ENCODE results near the gene ST3GAL3. TPM values are rescaled to one million over a fixed set of nuclear protein-coding genes. Genes with fewer than 3 reads are reported as not detected.

ST3GAL3 gene
- total RNA-seq, 3 donors from 2014 or later = 14.0 to 23.0 (median 19.7) TPM

DNA sequence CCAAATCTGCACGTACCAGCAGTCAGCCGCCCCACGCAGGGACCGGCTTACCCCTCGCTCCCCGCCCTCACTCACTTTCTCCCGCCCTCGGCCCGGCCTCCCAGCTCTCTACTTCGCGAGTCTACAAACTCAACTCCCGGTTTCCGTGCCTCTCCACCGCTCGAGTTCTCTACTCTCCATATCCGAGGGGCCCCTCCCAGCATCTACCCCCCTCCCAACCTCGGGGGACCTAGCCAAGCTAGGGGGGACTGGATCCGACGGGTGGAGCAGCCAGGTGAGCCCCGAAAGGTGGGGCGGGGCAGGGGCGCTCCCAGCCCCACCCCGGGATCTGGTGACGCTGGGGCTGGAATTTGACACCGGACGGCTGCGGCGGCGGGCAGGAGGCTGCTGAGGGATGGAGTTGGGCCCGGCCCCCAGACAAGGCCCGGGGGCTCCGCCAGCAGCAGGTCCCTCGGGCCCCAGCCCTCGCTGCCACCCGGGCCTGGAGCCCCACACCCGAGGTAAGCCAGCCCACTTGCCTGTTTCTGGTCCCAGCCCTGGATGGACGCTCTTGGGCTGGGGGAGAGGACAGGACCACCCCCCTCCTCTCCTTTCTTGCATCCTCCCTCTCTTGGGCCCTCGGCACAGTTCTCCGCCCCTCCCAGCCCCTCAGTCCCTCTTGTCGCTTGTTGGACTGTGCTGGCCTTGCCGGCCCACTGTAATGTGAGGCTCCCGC, 226.2 kb downstream of the ST3GAL3 start, which contains the start of gene ARTN:
Gene ARTN (plus strand): TSS at position 416 of the 715 bp plus-strand sequence. CDS start 1,856 bp downstream, outside the sequence.
- TF ChIP-seq POLR2A (IDR thresholded peaks at IDR 0.05) (no peak), POLR2AphosphoS5 (IDR thresholded peaks at IDR 0.05) (no peak)
- TF ChIP-seq, protein P1, sequence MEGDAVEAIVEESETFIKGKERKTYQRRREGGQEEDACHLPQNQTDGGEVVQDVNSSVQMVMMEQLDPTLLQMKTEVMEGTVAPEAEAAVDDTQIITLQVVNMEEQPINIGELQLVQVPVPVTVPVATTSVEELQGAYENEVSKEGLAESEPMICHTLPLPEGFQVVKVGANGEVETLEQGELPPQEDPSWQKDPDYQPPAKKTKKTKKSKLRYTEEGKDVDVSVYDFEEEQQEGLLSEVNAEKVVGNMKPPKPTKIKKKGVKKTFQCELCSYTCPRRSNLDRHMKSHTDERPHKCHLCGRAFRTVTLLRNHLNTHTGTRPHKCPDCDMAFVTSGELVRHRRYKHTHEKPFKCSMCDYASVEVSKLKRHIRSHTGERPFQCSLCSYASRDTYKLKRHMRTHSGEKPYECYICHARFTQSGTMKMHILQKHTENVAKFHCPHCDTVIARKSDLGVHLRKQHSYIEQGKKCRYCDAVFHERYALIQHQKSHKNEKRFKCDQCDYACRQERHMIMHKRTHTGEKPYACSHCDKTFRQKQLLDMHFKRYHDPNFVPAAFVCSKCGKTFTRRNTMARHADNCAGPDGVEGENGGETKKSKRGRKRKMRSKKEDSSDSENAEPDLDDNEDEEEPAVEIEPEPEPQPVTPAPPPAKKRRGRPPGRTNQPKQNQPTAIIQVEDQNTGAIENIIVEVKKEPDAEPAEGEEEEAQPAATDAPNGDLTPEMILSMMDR (IDR thresholded peaks at IDR 0.05) = no peak
- H3K27me3 ChIP-seq = no peaks in the 10 kb centered on the region
- no peak for DNase-seq (ENCODE audit: low spot score in 2 of 2)
- intact Hi-C loops (cut with DNase I; ENCODE audit: low total_unique reads) = loop anchor here (10.0 kb wide), 1 partner anchor 169 kb away; no protein-coding TSS in a partner anchor
- no peaks in the 10 kb centered on the region for H3K36me3 ChIP-seq
- H3K4me3 ChIP-seq = peak within 1 kb of the TSS; percentile 23 to 67 (median 55)
- no peaks in the 10 kb centered on the region for H3K9me3 ChIP-seq
- H3K4me1 ChIP-seq = no peaks in the 10 kb centered on the region
- H3K27ac ChIP-seq = peak within 1 kb of the TSS; percentile 17 to 42

DNA sequence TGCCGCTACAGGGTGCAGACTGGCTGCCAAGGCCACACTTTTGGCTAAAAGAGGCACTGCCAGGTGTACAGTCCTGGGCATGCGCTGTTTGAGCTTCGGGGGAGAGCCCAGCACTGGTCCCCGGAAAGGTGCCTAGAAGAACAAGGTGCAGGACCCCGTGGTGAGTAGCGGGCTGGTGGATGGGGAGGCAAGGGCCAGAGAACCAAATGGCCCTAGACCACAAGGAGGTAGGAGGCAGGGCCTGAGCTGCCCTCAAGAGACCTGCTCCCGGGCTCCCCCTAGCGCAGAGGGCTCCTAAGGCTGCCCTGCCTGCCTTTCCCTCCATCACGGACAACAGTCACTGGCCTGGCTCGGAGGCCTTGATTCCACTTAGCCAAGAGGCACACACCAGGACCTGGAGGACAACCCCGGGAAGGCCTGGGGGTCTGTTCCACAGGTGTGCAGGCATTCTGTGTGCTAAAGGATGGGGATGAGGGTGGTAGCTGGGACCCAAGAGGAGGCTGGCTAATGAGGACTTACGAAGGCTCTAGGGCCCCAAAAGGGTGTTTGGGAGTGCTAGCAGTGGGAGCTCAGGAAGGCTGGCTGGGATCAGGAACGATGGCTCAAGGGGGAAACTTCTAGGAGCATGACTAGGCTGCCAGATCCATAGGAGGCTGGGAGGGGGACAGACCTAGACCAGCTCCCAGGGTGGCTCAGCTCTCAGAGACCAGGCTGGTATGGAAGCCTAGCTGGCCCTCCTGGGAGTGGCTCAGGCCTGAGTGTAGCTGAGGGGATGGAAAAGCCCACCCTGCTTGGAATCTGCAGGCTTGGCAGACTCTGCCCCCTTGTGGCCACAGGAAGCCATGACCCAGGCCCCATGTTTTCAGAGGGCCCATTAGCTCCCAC, 227.0 kb downstream of the ST3GAL3 start:
- Histone ChIP-seq H3K36me3 (no peaks in the 10 kb centered on the region), H3K4me1 (no peaks in the 10 kb centered on the region), H3K27ac (peak overlapping the region; percentile 17 to 42), H3K4me3 (peak overlapping the region; percentile 23 to 67 (median 55)), H3K27me3 (no peaks in the 10 kb centered on the region), H3K9me3 (no peaks in the 10 kb centered on the region)
- DNase-seq (ENCODE audit: low spot score in 2 of 2) = no peak
- intact Hi-C loops (cut with DNase I; ENCODE audit: low total_unique reads) = loop anchor here (10.0 kb wide), 1 partner anchor 170 kb away; no protein-coding TSS in a partner anchor
- no peak for TF ChIP-seq POLR2A (IDR thresholded peaks at IDR 0.05)
- TF ChIP-seq, protein P1 (IDR thresholded peaks at IDR 0.05) = peak; percentile 83 to 89 (median 87)

DNA sequence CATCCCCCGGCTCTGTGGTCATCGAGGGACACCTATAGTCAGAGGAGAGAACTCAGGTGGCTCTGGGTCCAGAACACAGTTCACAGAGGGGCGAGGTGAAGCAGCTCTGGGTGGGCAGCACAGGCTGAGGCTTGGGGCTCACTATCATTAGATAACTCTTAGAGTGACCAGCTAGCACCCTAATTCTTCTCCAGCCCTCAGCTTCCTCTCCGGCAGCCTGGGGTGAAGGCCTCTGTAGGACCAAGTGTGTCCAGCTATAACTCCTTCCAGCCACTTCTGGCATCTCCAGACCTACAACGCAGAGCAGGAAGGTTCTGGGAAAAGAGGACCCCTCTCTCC, 227.6 kb downstream of the ST3GAL3 start:
- Histone ChIP-seq H3K9me3 (no peaks in the 10 kb centered on the region), H3K4me1 (no peaks in the 10 kb centered on the region), H3K36me3 (no peaks in the 10 kb centered on the region), H3K4me3 (no peak overlapping the region), H3K27ac (peak overlapping the region in 1 of 2 donors; percentile 4), H3K27me3 (no peaks in the 10 kb centered on the region)
- intact Hi-C loops (cut with DNase I; ENCODE audit: low total_unique reads) = loop anchor here (10.0 kb wide), 1 partner anchor 170 kb away; no protein-coding TSS in a partner anchor
- DNase-seq (ENCODE audit: low spot score in 2 of 2) = no peak
- no peak for TF ChIP-seq POLR2AphosphoS5 (IDR thresholded peaks at IDR 0.05)
- no peak for TF ChIP-seq POLR2A (IDR thresholded peaks at IDR 0.05)
- TF ChIP-seq, protein P1 (IDR thresholded peaks at IDR 0.05) = peak in 1 of 3 donors; percentile 1

DNA sequence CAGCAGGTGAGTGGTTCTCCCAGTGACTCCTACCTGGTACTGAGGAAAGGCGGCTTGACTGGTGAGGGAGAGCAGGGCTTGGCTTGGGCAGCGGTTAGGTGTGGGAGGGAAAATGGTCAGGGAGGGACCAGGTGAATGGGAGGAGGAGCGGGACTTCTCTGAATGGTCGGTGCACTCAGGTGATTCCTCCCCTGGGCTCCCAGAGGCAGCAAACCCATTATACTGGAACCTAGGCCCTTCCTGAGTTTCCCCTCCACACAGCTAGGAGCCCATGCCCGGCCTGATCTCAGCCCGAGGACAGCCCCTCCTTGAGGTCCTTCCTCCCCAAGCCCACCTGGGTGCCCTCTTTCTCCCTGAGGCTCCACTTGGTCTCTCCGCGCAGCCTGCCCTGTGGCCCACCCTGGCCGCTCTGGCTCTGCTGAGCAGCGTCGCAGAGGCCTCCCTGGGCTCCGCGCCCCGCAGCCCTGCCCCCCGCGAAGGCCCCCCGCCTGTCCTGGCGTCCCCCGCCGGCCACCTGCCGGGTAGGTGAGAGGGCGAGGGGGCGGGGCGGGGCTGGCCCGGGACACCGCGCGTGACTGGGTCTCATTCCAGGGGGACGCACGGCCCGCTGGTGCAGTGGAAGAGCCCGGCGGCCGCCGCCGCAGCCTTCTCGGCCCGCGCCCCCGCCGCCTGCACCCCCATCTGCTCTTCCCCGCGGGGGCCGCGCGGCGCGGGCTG, 228.5 kb downstream of the ST3GAL3 start:
- peak in 1 of 2 donors; percentile 69 for DNase-seq (ENCODE audit: low spot score in 2 of 2)
- no peaks in the 10 kb centered on the region for H3K9me3 ChIP-seq
- H3K27ac ChIP-seq = peak overlapping the region in 1 of 2 donors; percentile 10
- no peaks in the 10 kb centered on the region for H3K27me3 ChIP-seq
- H3K4me3 ChIP-seq = peak overlapping the region; percentile 32 to 74 (median 56)
- intact Hi-C loops (cut with DNase I; ENCODE audit: low total_unique reads) = loop anchor here (10.0 kb wide), 1 partner anchor 171 kb away; no protein-coding TSS in a partner anchor
- TF ChIP-seq, protein P1 (IDR thresholded peaks at IDR 0.05) = no peak
- TF ChIP-seq POLR2AphosphoS5 (IDR thresholded peaks at IDR 0.05) = no peak
- TF ChIP-seq POLR2A (IDR thresholded peaks at IDR 0.05) = no peak
- no peaks in the 10 kb centered on the region for H3K36me3 ChIP-seq
- no peaks in the 10 kb centered on the region for H3K4me1 ChIP-seq

All from breast epithelium (tissue), 4 donors.